ENCODE data around the gene DYNLRB2. TPM values are rescaled to one million over a fixed set of nuclear protein-coding genes. Genes with fewer than 3 reads are reported as not detected.
A peak's percentile ranks its signal among the peaks of the same experiment; 100 is the strongest.

DYNLRB2 gene
- total and polyA plus RNA-seq, 10 of the 15 experiments (the other 5 are each of a cell fraction or from before 2014, with no cell fraction given): 0.21 to 1.2 (median 0.40) TPM; not detected in 5

- TF ChIP-seq, protein P1, sequence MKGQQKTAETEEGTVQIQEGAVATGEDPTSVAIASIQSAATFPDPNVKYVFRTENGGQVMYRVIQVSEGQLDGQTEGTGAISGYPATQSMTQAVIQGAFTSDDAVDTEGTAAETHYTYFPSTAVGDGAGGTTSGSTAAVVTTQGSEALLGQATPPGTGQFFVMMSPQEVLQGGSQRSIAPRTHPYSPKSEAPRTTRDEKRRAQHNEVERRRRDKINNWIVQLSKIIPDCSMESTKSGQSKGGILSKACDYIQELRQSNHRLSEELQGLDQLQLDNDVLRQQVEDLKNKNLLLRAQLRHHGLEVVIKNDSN (IDR thresholded peaks at IDR 0.05; ENCODE audit: borderline replicate concordance, extremely low read length, insufficient read depth, low read depth, low read length): no peak
These were observed 3.5 kb downstream of the DYNLRB2 start (continued) for GRCh38 chr16:80544326-80544725.

DNA sequence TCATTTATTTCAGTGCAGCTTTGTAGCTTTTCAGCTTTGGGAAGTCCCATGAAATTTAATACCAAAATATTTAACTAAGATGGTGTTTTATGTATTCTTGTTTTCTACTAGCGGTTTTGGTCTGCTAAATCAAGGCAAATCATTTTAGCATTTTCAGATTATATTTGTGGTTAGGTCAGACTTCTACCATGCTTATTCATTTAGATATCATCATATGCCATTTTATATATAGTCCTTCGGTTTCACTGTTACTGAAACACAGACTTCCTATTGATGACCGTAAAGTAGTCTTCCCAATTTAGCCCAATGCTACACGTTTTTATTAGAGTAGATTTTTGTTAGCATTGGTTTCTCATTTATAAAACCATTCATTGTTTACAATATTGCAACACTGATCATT is 5.5 kb downstream of the DYNLRB2 start:
- DNase-seq (ENCODE audit: low read depth, low spot score) (no peak), FAIRE-seq (peak; percentile 35), ATAC-seq (no peak)
- Histone ChIP-seq H4K20me1 (ENCODE audit: control insufficient read depth, insufficient read depth) (no peaks in the 10 kb centered on the region), H3K9ac (ENCODE audit: control insufficient read depth, insufficient read depth, low read length) (no peak overlapping the region), H3K4me1 (ENCODE audit: control insufficient read depth, insufficient read depth, low read length) (no peaks in the 10 kb centered on the region), H3K27ac (ENCODE audit: control insufficient read depth, insufficient read depth) (no peak overlapping the region), H2AFZ (ENCODE audit: control insufficient read depth, low read depth, low read length) (no peak overlapping the region), H3K4me2 (ENCODE audit: control insufficient read depth, insufficient read depth) (no peak overlapping the region), H3K79me2 (ENCODE audit: control insufficient read depth, insufficient read depth, low read length) (no peaks in the 10 kb centered on the region), H3K9me3 (replicated peaks; ENCODE audit: control insufficient read depth, insufficient read depth, low read length) (no peaks in the 10 kb centered on the region), H3K4me3 (no peak overlapping the region), H3K36me3 (ENCODE audit: control insufficient read depth in 2 of 2, insufficient read depth in 2 of 2, low read length in 1 of 2) (no peaks in the 10 kb centered on the region), H3K27me3 (replicated peaks in 1 of 2; ENCODE audit: control insufficient read depth in 2 of 2, insufficient read depth in 2 of 2, low read length in 1 of 2) (no peaks in the 10 kb centered on the region; a peak in 1 of 4 replicates)
- intact Hi-C loops (cut with micrococcal nuclease; ENCODE audit: unreplicated experiment) (no loop called here), in situ Hi-C loops (cut with MboI) (loop anchor here (25.0 kb wide), 1 partner anchor 291 kb away; no protein-coding TSS in a partner anchor)
- SMC1A ChIA-PET (ENCODE audit: uncharacterized antibody, unreplicated experiment): no interaction called here
- POLR2A ChIA-PET: no interaction called here
- no TSS peak for BruUV-seq (replicated peaks)
- CTCF ChIA-PET: no interaction called here
- 18% methylated on average over 4 of the region's 4 CpGs for WGBS (ENCODE audit: insufficient coverage, insufficient replicate concordance, low lambda C conversion rate, missing lambda C conversion rate)
- RAD21 ChIA-PET (ENCODE audit: unreplicated experiment): no interaction called here
- TF ChIP-seq ZBTB33 (IDR thresholded peaks at IDR 0.05) (no peak), ZNF274 (IDR thresholded peaks at IDR 0.05; ENCODE audit: insufficient read depth, insufficient read length) (no peak), YBX1 (IDR thresholded peaks at IDR 0.05) (no peak), POLR2AphosphoS5 (IDR thresholded peaks at IDR 0.05; ENCODE audit: low read length) (no peak), POLR2A (IDR thresholded peaks at IDR 0.05; ENCODE audit: low read depth, low read length) (no peak), POLR2AphosphoS2 (IDR thresholded peaks at IDR 0.05; ENCODE audit: low read depth, low read length) (no peak), SMARCA5 (IDR thresholded peaks at IDR 0.05) (no peak), SMAD5 (IDR thresholded peaks at IDR 0.05; ENCODE audit: low read depth) (no peak), CREM (IDR thresholded peaks at IDR 0.05; ENCODE audit: low read depth) (peak; percentile 47; the same call in 1 of the 2 replicates), CHD2 (IDR thresholded peaks at IDR 0.05; ENCODE audit: borderline replicate concordance, low read depth, low read length) (no peak), NFXL1 (IDR thresholded peaks at IDR 0.05; ENCODE audit: borderline replicate concordance) (no peak), NFIC (IDR thresholded peaks at IDR 0.05; ENCODE audit: low read depth, low read length) (peak; percentile 80; the same call in 1 of the 2 replicates), TCF7 (IDR thresholded peaks at IDR 0.05; ENCODE audit: borderline replicate concordance) (no peak), RAD51 (IDR thresholded peaks at IDR 0.05) (no peak), EP300 (IDR thresholded peaks at IDR 0.05; ENCODE audit: borderline replicate concordance in 1 of 2, control insufficient read depth in 1 of 2, low read depth in 2 of 2, low read length in 2 of 2) (no peak), ATF3 (IDR thresholded peaks at IDR 0.05; ENCODE audit: borderline replicate concordance, extremely low read depth, low read depth, low read length) (no peak)
- TF ChIP-seq, protein P2, sequence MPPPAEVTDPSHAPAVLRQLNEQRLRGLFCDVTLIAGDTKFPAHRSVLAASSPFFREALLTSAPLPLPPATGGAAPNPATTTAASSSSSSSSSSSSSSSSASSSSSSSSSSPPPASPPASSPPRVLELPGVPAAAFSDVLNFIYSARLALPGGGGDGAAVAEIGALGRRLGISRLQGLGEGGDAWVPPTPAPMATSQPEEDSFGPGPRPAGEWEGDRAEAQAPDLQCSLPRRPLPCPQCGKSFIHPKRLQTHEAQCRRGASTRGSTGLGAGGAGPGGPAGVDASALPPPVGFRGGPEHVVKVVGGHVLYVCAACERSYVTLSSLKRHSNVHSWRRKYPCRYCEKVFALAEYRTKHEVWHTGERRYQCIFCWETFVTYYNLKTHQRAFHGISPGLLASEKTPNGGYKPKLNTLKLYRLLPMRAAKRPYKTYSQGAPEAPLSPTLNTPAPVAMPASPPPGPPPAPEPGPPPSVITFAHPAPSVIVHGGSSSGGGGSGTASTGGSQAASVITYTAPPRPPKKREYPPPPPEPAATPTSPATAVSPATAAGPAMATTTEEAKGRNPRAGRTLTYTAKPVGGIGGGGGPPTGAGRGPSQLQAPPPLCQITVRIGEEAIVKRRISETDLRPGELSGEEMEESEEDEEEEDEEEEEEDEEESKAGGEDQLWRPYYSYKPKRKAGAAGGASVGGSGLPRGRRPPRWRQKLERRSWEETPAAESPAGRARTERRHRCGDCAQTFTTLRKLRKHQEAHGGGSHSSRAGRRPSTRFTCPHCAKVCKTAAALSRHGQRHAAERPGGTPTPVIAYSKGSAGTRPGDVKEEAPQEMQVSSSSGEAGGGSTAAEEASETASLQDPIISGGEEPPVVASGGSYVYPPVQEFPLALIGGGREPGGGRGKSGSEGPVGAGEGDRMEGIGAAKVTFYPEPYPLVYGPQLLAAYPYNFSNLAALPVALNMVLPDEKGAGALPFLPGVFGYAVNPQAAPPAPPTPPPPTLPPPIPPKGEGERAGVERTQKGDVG (CRISPR knock-in tag; IDR thresholded peaks at IDR 0.05): no peak
